IMR-90 (cell line): ENCODE measurements around the gene CYP19A1.

Experiments
- BHLHE40 ChIP-seq: fragments of 150-350 bp; IDR thresholded peaks from 2 replicates; pipeline ENCODE4 v1.6.1; 2016; ENCODE audit warnings: mild to moderate bottlenecking, low read depth, low read length
- CEBPB ChIP-seq: IDR thresholded peaks from 2 replicates; pipeline ENCODE4 v1.6.1; 2012; ENCODE audit warnings: low read depth, low read length, improper control_type of control experiment
- CHD1 ChIP-seq: IDR thresholded peaks from 2 replicates; pipeline ENCODE4 v1.6.1; 2012; ENCODE audit warnings: low read depth, low read length, improper control_type of control experiment
- FOS ChIP-seq: fragments of 150-350 bp; IDR thresholded peaks from 2 replicates; pipeline ENCODE4 v1.6.1; 2016; ENCODE audit warnings: low read depth, low read length
- MAZ ChIP-seq: IDR thresholded peaks from 2 replicates; pipeline ENCODE4 v1.6.1; 2012; ENCODE audit warnings: low read depth, mild to moderate bottlenecking, low read length, improper control_type of control experiment, moderate library complexity, borderline replicate concordance
- MXI1 ChIP-seq: IDR thresholded peaks from 2 replicates; pipeline ENCODE4 v1.6.1; 2012; ENCODE audit warnings: low read depth, mild to moderate bottlenecking, low read length, moderate library complexity, borderline replicate concordance
- POLR2A ChIP-seq: IDR thresholded peaks from 2 replicates; pipeline ENCODE4 v1.6.1; 2012; ENCODE audit warnings: mild to moderate bottlenecking, low read depth, low read length
- RCOR1 ChIP-seq: IDR thresholded peaks from 2 replicates; pipeline ENCODE4 v1.6.1; 2012; ENCODE audit warnings: mild to moderate bottlenecking, low read length, improper control_type of control experiment; ENCODE audit not compliant: insufficient replicate concordance
- SMC3 ChIP-seq: fragments of 150-350 bp; IDR thresholded peaks from 2 replicates; pipeline ENCODE4 v1.6.1; 2016; ENCODE audit warnings: low read depth, mild to moderate bottlenecking, antibody characterized with exemption, low read length, moderate library complexity
- TF ChIP-seq, protein P1 (sequence below): conservative IDR thresholded peaks from 2 replicates; pipeline ENCODE4 v1.5.1; 2012; ENCODE audit warnings: mild to moderate bottlenecking, low read depth, low read length, improper control_type of control experiment
- TF ChIP-seq, protein P2 (sequence below): fragments of 150-350 bp; IDR thresholded peaks from 2 replicates; pipeline ENCODE4 v1.6.1; 2017; ENCODE audit warnings: mild to moderate bottlenecking, antibody characterized with exemption, low read length, low read depth

- no peak for TF ChIP-seq MXI1
- TF ChIP-seq, protein P1, sequence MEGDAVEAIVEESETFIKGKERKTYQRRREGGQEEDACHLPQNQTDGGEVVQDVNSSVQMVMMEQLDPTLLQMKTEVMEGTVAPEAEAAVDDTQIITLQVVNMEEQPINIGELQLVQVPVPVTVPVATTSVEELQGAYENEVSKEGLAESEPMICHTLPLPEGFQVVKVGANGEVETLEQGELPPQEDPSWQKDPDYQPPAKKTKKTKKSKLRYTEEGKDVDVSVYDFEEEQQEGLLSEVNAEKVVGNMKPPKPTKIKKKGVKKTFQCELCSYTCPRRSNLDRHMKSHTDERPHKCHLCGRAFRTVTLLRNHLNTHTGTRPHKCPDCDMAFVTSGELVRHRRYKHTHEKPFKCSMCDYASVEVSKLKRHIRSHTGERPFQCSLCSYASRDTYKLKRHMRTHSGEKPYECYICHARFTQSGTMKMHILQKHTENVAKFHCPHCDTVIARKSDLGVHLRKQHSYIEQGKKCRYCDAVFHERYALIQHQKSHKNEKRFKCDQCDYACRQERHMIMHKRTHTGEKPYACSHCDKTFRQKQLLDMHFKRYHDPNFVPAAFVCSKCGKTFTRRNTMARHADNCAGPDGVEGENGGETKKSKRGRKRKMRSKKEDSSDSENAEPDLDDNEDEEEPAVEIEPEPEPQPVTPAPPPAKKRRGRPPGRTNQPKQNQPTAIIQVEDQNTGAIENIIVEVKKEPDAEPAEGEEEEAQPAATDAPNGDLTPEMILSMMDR: no peak
- TF ChIP-seq RCOR1: no peak
- TF ChIP-seq, protein P2, sequence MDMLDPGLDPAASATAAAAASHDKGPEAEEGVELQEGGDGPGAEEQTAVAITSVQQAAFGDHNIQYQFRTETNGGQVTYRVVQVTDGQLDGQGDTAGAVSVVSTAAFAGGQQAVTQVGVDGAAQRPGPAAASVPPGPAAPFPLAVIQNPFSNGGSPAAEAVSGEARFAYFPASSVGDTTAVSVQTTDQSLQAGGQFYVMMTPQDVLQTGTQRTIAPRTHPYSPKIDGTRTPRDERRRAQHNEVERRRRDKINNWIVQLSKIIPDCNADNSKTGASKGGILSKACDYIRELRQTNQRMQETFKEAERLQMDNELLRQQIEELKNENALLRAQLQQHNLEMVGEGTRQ: no peak
- no peak for TF ChIP-seq BHLHE40
- TF ChIP-seq POLR2A: no peak
- no peak for TF ChIP-seq SMC3
- no peak for TF ChIP-seq CHD1
- no peak for TF ChIP-seq CEBPB
- TF ChIP-seq FOS: no peak
- no peak for TF ChIP-seq MAZ
These were observed 147.8 kb downstream of the CYP19A1 start for GRCh38 chr15:51190424-51191068.
